DMS53 treated with DMSO at 0.1 percent for 48 hours (cell line): ENCODE results near the gene OSBPL8.
"Not testable (repeated sequence)": the region's sequence is repeated elsewhere in the genome, so short reads cannot be mapped to it uniquely, and the experiment has no call there.

ENCODE experiments used
- DNase-seq: peaks from one replicate; lab custom pipeline; 2025; ENCODE audit not compliant: unreplicated experiment; lab: John Stamatoyannopoulos, UW

The OSBPL8 gene

GRCh38 chr12:76531056-76531455 is 28.5 kb downstream of the OSBPL8 start:
- DNase-seq: no peak

GRCh38 chr12:76530516-76530915 is 29.1 kb downstream of the OSBPL8 start:
- DNase-seq: no peak

- DNase-seq: no peak
Measured at GRCh38 chr12:76529226-76529918, 30.2 kb downstream of the OSBPL8 start.

GRCh38 chr12:76523408-76523807 is 36.2 kb downstream of the OSBPL8 start:
- DNase-seq: no peak

- DNase-seq: no peak
Measured at GRCh38 chr12:76520348-76520747, 39.2 kb downstream of the OSBPL8 start.

DNA sequence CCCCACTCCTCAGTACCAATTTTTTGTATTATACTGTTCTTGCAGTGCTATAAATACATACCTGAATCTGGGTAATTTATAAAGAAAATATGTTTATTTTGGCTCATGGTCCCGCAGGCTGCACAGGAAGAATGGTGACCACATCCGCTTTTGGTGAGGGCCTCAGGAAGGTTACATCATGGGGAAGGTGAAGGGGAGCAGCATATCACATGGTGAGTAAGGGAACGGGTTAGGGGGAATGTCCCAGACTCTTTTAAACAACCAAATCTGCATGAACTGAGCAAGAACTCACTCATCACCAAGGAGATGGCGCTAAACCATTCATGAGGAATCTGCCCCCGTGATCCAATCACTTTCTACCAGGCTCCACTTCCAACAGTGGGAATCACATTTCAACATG is 40.0 kb downstream of the OSBPL8 start:
- DNase-seq: no peak

- DNase-seq: no peak
Measured at GRCh38 chr12:76518699-76519098, 40.9 kb downstream of the OSBPL8 start.

DNA sequence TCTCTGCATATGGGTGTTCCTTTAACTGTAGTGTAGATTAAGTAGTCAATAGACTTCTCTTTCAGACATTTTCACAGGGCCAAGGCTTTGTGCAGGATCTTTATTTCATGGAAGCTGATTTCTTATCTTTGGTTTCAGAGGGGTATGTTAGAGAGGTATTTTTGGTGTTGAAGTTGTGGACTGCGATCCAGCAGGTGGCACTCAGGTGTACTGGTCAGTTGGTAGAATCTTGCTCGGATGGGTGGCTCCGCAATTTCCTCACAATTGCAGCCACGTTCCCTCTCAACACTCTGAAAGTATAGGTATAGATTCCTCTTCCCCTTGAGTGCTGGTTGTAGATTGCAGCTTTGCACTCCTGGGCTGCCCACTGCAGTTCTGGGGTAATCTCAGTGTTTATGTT is 44.3 kb downstream of the OSBPL8 start:
- no peak for DNase-seq

DNA sequence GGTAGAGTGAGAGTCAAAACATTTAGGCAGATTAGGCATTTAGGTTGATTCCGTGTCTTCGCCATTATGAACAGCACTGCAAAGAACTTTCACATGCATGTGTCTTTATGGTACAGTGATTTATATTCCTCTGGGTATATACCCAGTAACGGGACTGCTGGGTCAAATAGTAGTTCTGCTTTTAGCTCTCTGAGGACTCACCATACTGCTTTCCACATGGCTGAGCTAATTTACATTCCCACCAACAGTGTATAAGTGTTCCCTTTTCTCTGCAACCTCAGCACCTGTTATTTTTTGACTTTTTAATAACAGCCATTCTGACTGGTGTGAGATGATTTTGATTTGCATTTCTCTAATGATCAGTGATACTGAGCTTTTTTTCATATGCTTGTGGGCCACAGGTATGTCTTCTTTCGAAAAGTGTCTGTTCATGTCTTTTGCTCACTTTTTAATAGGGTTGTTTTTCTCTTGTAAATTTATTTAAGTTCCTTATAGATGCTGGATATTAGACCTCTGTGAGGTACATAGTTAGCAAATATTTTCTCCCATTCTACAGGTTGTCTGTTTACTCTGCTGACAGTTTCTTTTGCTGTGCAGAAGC is 48.4 kb downstream of the OSBPL8 start:
- not testable (repeated sequence) for DNase-seq

DNA sequence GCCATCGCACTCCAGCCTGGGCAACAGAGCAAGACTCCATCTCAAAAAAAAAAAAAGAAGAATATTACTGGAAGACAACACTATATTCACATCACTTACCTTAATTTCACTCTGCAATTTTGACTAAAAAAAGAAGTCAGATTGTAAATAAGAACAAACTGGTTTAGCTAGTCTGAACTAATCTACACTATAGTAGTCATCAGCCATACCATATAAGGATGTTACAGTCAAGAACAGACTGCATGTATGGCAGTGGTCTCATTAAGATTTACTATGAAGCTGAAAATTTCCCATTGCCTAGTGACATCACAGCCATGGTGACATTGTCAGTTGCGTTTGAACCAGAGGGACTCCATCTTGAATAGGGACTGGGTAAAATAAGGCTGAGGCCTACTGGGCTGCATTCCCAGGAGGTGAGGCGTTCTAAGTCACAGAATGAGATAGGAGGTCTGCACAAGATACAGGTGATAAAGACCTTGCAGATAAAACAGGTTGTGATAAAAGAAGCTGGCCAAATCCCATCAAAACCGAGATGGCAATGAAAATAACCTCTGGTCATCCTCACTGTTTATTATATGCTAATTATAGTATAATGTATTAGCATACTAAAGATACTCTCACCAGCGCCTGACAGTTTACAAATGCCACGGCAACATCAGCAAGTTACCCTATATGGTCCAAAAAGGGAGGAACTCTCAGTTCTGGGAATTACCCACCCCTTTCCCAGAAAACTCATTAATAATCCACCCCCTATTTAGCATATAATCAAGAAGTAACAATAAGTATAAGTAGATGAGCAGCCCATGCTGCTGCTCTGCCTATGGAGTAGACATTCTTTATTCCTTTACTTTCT is 51.2 kb downstream of the OSBPL8 start:
- no peak for DNase-seq

DNA sequence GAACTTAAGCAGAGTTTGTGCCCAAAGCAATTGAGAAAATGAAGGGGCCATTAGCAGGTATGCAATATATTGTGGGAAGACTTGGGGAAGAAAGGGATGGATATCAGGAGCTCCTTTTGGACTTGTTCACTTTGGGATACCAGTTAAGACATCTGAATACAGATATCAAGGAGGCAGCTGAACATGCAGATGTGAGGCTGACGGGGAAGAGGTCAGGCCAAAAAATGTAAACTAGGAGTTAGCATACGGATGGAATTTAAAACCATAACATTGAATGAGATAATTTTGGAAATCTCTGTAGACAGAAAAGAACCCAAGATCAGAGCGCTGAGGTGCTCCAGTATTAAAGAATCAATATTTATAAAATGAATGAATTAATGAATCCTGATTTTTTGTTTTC is 53.4 kb downstream of the OSBPL8 start:
- DNase-seq: no peak

GRCh38 chr12:76505050-76505449 is 54.5 kb downstream of the OSBPL8 start:
- no peak for DNase-seq

- no peak for DNase-seq
Measured at GRCh38 chr12:76504606-76505005, 55.0 kb downstream of the OSBPL8 start.

DNA sequence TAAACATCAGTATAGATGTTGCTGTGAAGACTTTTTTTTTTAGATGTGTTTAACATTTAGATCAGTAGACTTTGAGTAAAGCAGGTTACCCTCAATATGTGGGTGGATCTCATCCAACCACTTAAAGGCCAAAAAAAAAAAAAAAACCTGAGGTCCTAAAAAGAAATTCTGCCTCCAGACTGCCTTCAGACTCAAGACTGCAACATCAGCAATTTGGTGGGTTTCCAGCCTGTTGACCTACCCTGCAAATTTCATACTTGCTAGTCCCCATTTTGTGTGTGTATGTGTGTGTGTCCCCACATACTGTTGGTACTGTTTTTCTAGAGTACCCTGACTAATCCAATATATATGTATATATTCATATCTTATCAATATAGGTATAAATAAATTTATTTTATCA is 55.6 kb downstream of the OSBPL8 start:
- no peak for DNase-seq

- no peak for DNase-seq
Measured at GRCh38 chr12:76501390-76501789, 58.2 kb downstream of the OSBPL8 start.

DNA sequence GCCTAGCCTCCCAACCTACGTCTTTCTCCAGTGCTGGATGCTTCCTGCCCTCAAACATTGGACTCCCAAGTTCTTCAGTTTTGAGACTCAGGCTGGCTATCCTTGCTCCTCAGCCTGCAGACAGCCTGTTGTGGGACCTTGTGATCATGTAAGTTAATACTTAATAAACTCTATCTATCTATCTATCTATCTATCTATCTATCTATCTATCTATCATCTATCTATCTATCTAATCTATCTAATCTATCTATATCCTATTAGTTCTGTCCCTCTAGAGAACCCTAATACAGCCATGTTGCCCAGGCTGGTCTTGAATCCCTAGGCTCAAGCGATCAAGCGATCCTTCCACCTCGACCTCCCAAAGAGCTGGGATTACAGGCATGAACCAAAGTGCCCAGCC is 60.4 kb downstream of the OSBPL8 start:
- not testable (repeated sequence) for DNase-seq

GRCh38 chr12:76495556-76495955 is 64.0 kb downstream of the OSBPL8 start:
- DNase-seq: no peak

- no peak for DNase-seq
Measured at GRCh38 chr12:76491292-76491691, 68.3 kb downstream of the OSBPL8 start.

DNA sequence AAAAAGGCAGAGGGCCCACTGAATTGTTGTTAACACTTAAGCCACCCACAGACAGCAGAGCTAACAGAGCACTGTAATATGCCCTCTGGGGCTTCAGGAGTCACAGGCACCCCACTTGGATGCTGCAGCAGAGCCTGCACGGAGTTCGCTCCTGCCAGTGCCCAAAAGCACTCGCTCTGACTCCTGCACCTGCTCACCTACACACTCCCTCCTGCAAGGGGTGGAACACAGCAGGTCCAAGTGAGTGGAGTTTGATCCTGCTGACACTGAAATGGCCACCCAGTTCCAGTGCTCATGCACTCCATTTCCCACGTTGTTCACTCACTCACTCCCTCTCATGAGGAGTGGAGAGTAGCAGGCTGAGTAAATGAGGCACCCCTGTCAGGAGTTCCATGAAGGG is 68.8 kb downstream of the OSBPL8 start:
- no peak for DNase-seq

DNA sequence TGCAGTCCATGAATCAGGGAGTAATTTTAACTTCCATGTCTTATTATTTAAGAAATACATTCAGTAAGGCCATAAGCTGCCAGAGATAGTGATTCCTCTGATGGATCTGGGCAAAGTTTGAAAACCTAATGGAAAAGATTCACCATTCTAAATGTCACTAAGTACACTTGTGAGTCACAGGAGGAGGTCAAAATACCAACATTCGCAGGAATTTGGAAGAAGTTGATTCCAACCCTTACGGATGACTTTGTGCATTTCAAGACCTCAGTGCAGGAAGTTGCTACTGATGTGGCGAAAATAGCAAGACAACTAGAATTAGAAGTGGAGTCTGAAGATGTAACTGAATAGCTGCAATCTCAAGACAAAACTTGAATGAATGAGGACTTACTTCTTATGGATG is 69.8 kb downstream of the OSBPL8 start:
- DNase-seq: no peak

- no peak for DNase-seq
Measured at GRCh38 chr12:76486011-76486410, 73.6 kb downstream of the OSBPL8 start.

- DNase-seq: no peak
Measured at GRCh38 chr12:76480796-76481195, 78.8 kb downstream of the OSBPL8 start.
